ENCODE results near the gene SRGAP2.
"Not testable (repeated sequence)": the region's sequence is repeated elsewhere in the genome, so short reads cannot be mapped to it uniquely, and the experiment has no call there.

DNA sequence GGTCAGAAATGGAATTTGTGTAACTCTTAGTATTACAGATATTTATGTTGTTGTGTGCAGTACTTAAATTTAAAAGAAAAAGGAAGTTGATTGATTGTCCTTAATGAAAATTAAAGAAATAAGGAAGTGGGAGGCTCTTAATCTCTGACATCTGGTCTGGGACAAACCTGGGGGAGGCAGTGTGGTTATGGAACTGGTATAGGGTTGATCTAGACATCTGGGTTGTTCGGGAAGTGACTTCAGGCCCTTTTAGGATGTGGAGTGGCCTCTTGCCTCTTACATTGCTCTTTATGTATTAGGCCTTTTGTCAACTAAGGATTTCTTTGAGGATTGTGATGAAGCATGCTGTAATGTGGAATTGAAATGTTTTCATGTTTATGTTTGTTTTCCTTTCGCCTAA lies 15.4 kb downstream of the SRGAP2 start:
- TF ChIP-seq, protein P1, sequence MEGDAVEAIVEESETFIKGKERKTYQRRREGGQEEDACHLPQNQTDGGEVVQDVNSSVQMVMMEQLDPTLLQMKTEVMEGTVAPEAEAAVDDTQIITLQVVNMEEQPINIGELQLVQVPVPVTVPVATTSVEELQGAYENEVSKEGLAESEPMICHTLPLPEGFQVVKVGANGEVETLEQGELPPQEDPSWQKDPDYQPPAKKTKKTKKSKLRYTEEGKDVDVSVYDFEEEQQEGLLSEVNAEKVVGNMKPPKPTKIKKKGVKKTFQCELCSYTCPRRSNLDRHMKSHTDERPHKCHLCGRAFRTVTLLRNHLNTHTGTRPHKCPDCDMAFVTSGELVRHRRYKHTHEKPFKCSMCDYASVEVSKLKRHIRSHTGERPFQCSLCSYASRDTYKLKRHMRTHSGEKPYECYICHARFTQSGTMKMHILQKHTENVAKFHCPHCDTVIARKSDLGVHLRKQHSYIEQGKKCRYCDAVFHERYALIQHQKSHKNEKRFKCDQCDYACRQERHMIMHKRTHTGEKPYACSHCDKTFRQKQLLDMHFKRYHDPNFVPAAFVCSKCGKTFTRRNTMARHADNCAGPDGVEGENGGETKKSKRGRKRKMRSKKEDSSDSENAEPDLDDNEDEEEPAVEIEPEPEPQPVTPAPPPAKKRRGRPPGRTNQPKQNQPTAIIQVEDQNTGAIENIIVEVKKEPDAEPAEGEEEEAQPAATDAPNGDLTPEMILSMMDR (IDR thresholded peaks at IDR 0.05; ENCODE audit: borderline replicate concordance, extremely low read depth, low read length, poor library complexity, severe bottlenecking) = not testable (repeated sequence)
- TF ChIP-seq EZH2 (IDR thresholded peaks at IDR 0.05; ENCODE audit: borderline replicate concordance, low read depth, low read length, severe bottlenecking) = not testable (repeated sequence)
